IPS-11a (cell line): Measurements from ENCODE around the gene GNG7.
"Not testable (repeated sequence)": the region's sequence is repeated elsewhere in the genome, so short reads cannot be mapped to it uniquely, and the experiment has no call there.

Source experiments
- H3K4me3 ChIP-seq: one replicate; pipeline ENCODE4 v1.5.1; 2013; ENCODE audit warnings: low read depth, low read length, control low read depth

The GNG7 gene

GRCh38 chr19:2714102-2714501 lies 11.6 kb upstream of the GNG7 start:
- not testable (repeated sequence) for H3K4me3 ChIP-seq

- H3K4me3 ChIP-seq, result not testable (repeated sequence)
These were observed 10.7 kb upstream of the GNG7 start for GRCh38 chr19:2713170-2713569.

GRCh38 chr19:2711875-2712205 lies 9.3 kb upstream of the GNG7 start:
- H3K4me3 ChIP-seq, result no peak overlapping the region

GRCh38 chr19:2711172-2711874 lies 8.8 kb upstream of the GNG7 start:
- H3K4me3 ChIP-seq, result no peak overlapping the region

- H3K4me3 ChIP-seq, result no peak overlapping the region
These were observed 3.8 kb upstream of the GNG7 start for GRCh38 chr19:2706251-2706650.

GRCh38 chr19:2703691-2704216 lies 1.3 kb upstream of the GNG7 start:
- H3K4me3 ChIP-seq, result no peak overlapping the region

GRCh38 chr19:2703077-2703437 lies 563 bp upstream of the GNG7 start:
- no peak overlapping the region for H3K4me3 ChIP-seq

- peak overlapping the region; percentile 50 for H3K4me3 ChIP-seq
These were observed 929 bp downstream of the GNG7 start for GRCh38 chr19:2701361-2702169.

GRCh38 chr19:2700660-2701360 lies 1.7 kb downstream of the GNG7 start:
- no peak overlapping the region for H3K4me3 ChIP-seq

- no peak overlapping the region for H3K4me3 ChIP-seq
These were observed 2.9 kb downstream of the GNG7 start for GRCh38 chr19:2699413-2700140.

- H3K4me3 ChIP-seq, result no peak overlapping the region
These were observed 8.3 kb downstream of the GNG7 start for GRCh38 chr19:2694196-2694595.

GRCh38 chr19:2693492-2694160 lies 8.9 kb downstream of the GNG7 start:
- H3K4me3 ChIP-seq, result no peak overlapping the region

- no peak overlapping the region for H3K4me3 ChIP-seq
These were observed 10.5 kb downstream of the GNG7 start for GRCh38 chr19:2691951-2692350.

- H3K4me3 ChIP-seq, result no peak overlapping the region
These were observed 11.6 kb downstream of the GNG7 start for GRCh38 chr19:2690856-2691255.

GRCh38 chr19:2686360-2686759 lies 16.1 kb downstream of the GNG7 start:
- H3K4me3 ChIP-seq, result no peak overlapping the region

GRCh38 chr19:2685204-2685704 lies 17.2 kb downstream of the GNG7 start:
- H3K4me3 ChIP-seq, result no peak overlapping the region

- H3K4me3 ChIP-seq, result no peak overlapping the region
These were observed 19.0 kb downstream of the GNG7 start for GRCh38 chr19:2683430-2684003.

- no peak overlapping the region for H3K4me3 ChIP-seq
These were observed 21.7 kb downstream of the GNG7 start for GRCh38 chr19:2680808-2681207.

- H3K4me3 ChIP-seq, result no peak overlapping the region
These were observed 23.1 kb downstream of the GNG7 start for GRCh38 chr19:2679439-2679838.

GRCh38 chr19:2678948-2679347 lies 23.5 kb downstream of the GNG7 start:
- H3K4me3 ChIP-seq, result not testable (repeated sequence)
